Epithelial cell of esophagus (primary cell): ENCODE measurements around the gene SUPT3H.

ENCODE experiments used
- DNase-seq: peaks from one replicate; pipeline ENCODE4 v3.0.0; 2010; ENCODE audit warnings: low read depth
- H3K4me3 ChIP-seq: 2 replicates; pipeline ENCODE4 v1.5.1; 2011; ENCODE audit warnings: mild to moderate bottlenecking, low read length, control low read depth
- TF ChIP-seq, protein P1 (sequence below): IDR thresholded peaks from 2 replicates; pipeline ENCODE4 v1.5.1; 2011; ENCODE audit warnings: low read depth, mild to moderate bottlenecking, low read length, control low read depth, inconsistent platforms; ENCODE audit not compliant: insufficient read depth; ENCODE audit errors: missing control alignments

Gene SUPT3H

DNA sequence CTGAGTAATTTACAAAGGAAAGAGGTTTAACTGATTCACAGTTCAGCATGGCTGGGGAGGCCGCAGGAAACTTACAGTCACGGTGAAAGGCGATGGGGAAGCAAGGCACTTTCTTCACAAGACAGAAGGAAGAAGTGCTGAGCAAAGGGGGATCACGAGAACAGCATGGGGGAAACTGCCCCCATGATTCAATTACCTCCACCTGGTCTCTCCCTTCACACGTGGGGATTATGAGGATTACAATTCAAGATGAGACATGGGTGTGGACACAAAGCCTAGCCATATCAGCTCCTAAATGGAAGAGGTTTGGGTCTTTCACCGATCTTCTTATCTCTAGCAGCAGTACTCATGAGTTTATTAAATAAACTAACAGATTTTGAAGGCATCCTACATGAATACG lies 202.5 kb downstream of the SUPT3H start:
- TF ChIP-seq, protein P1, sequence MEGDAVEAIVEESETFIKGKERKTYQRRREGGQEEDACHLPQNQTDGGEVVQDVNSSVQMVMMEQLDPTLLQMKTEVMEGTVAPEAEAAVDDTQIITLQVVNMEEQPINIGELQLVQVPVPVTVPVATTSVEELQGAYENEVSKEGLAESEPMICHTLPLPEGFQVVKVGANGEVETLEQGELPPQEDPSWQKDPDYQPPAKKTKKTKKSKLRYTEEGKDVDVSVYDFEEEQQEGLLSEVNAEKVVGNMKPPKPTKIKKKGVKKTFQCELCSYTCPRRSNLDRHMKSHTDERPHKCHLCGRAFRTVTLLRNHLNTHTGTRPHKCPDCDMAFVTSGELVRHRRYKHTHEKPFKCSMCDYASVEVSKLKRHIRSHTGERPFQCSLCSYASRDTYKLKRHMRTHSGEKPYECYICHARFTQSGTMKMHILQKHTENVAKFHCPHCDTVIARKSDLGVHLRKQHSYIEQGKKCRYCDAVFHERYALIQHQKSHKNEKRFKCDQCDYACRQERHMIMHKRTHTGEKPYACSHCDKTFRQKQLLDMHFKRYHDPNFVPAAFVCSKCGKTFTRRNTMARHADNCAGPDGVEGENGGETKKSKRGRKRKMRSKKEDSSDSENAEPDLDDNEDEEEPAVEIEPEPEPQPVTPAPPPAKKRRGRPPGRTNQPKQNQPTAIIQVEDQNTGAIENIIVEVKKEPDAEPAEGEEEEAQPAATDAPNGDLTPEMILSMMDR, result no peak
- DNase-seq, result no peak

DNA sequence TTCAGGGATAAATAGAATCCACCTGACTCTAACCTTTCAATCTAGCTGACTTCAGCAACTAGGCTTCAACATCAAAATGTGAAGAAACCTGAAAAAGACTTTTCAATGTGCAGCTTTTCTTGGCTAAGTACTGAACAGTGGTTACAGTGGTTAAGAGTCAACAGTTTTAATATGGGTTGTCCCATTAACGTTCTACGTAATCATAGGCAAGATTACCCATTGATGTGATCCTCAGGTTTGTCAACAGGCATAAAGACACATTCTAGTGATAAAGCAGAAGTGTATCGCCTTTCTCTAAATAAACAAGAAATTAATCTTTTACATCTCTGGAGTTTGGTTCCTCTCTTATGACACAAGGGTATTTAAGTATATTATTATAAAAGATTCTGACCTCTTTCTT lies 203.7 kb downstream of the SUPT3H start:
- TF ChIP-seq, protein P1, result no peak
- H3K4me3 ChIP-seq, result no peak overlapping the region
- DNase-seq, result no peak

More for the DNA sequence above, 202.5 kb downstream of the SUPT3H start:
- no peak overlapping the region for H3K4me3 ChIP-seq

DNA sequence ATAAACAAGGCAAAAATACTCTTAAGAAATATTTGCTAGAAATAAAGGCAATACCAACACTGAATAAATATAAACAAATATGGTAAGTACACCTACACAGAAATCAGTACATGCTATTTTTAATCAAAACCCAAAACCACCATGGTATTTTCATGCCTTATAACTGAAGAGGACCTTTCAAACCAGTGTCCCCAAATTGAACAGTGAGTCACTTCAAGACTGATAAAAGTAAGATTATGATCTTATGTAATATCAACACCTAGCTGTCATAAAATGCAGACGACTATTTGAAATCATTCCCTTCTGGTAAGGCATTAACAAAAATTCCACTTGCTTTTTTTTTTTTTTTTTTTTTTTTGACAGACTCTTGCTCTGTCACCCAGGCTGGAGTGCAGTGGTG lies 206.4 kb downstream of the SUPT3H start:
- H3K4me3 ChIP-seq, result no peak overlapping the region
- TF ChIP-seq, protein P1, result no peak
- DNase-seq, result no peak

DNA sequence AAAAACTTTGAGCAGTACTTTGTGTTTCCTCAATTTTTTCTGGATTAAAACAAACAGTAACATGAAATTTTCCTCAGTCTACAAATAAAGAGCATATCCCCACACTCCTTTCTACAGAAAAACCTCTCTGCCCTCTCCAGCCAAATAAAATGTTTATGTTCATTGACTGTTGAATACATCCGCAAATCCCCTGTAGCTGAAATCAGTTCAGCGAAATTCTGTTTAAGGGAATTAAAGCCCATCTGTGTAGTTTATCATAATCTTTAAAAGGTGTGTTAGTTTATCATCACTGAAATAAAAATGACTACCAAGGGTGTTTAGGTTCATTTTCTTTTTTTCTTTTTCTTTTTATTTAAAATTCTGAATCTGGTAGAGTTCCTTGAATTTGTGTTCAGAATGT lies 207.4 kb downstream of the SUPT3H start:
- no peak for DNase-seq
- H3K4me3 ChIP-seq, result no peak overlapping the region
- TF ChIP-seq, protein P1, result no peak

DNA sequence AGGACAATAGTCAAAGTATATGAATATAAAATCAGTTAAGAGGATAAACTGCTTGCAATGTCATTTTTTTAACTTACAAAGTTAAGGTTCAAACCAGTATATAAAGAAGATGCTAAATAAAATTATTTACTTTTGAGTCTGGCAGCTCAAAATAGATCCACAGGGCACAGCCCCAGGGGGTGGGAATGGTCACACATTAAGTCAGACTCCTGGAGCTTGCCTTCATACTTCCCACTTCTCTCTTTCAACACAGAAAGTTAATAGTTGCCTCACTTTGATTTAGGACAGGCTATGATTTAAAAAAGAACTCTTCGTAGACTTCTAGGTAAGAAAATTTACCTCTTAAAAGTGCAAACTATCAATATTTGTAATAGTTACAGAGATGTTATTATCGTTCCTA lies 207.9 kb downstream of the SUPT3H start:
- TF ChIP-seq, protein P1, result no peak
- DNase-seq, result no peak
- no peak overlapping the region for H3K4me3 ChIP-seq

DNA sequence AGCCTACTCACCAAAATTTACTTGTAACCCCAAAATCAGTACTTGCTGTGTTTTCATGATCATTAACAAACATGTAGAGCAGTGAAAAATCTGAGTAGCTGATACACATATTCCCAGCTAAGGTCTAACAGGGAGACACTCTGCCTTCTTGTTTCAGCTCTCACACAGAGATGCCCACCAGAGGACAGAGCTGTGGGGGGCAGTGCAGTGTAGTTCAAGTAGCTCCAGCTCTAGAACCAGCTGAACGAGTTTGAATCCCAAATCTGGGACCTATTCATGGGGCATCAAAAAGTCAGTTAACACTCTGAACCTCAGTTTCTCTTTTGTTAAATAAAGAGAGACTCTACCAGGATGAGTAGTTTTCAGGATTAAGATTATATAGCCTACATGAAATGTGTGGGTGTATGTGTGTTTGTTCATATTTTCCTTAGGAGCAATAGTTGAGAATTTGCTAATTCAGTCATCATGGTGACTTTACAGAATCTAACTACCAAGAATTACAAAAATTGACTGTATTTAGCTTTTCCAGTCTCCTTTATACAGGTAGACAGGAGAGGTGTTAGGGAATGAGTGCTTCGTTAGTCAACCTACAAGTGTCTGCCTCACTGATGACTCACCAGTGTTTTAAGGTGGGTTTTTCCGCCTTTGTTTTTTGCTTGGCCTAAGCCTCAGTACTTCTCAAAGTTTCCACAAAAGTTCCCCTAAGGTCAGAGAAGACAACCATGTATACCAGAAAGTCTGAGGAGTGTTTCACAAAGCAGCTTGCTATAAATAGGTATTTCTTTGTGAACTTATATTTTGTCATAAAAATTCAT lies 213.6 kb downstream of the SUPT3H start:
- DNase-seq, result peak; percentile 87
- no peak overlapping the region for H3K4me3 ChIP-seq
- TF ChIP-seq, protein P1, result no peak

DNA sequence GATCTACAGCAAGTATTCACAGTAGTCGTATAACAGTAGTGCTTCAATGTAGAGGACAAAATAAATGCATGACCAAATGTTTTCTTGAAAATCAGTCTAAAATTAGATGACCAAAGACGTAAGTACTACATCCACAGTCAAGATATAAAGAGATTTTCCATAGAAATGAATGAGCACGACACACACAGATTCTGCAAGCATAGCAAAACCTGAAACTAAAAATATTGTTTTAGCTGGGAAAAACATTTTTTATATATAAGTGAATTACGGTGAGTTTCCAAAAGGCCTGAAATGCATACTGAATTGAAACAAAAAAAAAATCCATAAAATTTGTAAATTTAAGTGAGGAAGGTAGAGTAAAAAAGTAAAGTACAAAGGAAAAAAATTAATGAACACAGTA lies 217.4 kb downstream of the SUPT3H start:
- no peak for DNase-seq
- H3K4me3 ChIP-seq, result no peak overlapping the region
- TF ChIP-seq, protein P1, result no peak
